Retinal pigment epithelial cell (primary cell): ENCODE data around the gene LSR.

ENCODE experiments used
- DNase-seq: peaks from one replicate; pipeline ENCODE4 v3.0.0-alpha.2; 2010; ENCODE audit warnings: low read depth
- H3K4me3 ChIP-seq: 2 replicates; pipeline ENCODE4 v1.5.1; 2011; ENCODE audit warnings: mild to moderate bottlenecking, low read length, control low read depth, moderate library complexity
- TF ChIP-seq, protein P1 (sequence below): conservative IDR thresholded peaks from 2 replicates; pipeline ENCODE4 v1.5.1; 2011; ENCODE audit warnings: low read depth, low read length, control low read depth, inconsistent platforms

LSR gene

DNA sequence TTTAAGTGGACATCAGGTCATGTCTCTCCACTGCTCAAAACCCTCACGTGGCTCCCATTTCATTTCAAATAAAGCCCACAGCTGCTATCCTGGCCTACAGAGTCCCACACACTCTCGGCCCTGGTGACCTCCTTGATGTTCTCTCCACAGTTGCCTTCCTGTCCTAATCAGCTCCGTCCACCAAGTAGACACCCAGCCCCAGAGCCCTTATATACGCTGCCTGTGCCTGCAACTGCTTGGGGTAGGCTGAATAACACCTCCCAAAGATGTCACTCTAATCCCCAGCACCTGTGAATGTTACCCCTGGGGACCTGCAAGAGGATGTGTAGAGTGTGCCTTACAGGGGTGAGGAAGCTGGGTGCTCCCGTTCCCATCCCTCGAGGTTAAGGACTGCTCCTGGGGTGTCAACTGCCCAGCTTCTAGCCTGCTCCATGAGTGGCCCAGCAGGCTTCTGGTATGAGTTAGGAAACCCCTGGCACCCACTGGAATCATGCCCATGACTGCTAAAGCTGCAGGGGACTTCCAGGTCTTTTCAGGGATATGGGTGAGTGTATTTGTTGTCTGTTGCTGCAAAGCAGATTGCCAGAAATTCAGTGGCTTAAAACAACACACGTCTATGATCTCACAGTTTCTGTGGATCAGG, 26.3 kb upstream of the LSR start:
- DNase-seq, result no peak
- H3K4me3 ChIP-seq, result no peak overlapping the region
- TF ChIP-seq, protein P1, sequence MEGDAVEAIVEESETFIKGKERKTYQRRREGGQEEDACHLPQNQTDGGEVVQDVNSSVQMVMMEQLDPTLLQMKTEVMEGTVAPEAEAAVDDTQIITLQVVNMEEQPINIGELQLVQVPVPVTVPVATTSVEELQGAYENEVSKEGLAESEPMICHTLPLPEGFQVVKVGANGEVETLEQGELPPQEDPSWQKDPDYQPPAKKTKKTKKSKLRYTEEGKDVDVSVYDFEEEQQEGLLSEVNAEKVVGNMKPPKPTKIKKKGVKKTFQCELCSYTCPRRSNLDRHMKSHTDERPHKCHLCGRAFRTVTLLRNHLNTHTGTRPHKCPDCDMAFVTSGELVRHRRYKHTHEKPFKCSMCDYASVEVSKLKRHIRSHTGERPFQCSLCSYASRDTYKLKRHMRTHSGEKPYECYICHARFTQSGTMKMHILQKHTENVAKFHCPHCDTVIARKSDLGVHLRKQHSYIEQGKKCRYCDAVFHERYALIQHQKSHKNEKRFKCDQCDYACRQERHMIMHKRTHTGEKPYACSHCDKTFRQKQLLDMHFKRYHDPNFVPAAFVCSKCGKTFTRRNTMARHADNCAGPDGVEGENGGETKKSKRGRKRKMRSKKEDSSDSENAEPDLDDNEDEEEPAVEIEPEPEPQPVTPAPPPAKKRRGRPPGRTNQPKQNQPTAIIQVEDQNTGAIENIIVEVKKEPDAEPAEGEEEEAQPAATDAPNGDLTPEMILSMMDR, result no peak

DNA sequence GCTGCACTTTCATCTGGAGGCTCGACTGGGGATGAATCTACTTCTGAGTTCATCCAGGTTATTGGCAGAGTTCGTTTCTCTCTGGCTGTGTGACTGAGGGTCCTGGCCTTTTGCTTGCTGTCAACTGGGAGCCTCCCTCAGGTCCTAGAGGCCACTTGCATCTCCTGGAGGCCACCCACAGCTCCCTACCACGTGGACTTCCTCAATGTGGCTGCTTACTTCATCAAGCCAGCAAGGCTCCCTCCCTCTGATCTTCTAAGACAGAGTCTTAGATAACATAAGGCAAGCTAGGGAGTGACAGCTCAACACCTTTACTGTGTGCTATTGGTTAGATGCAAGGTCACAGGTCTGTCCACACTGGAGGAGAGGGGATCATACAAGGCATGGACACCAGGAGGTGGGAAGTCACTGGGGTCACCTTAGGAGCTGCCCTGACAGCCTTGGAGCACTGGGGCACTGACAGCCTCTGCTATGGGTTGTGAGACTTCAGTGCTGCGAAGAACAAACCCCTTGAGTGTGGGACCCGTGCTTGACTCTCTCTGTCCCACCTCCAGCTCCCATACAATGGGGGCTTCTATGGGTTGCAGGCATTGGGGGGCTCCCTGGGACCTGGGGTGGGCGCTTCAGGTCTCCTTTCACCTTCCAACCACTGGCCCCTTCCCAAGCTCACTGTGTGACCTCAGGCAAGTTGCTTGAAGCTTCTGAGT, 25.6 kb upstream of the LSR start:
- no peak overlapping the region for H3K4me3 ChIP-seq
- TF ChIP-seq, protein P1, result no peak
- no peak for DNase-seq

DNA sequence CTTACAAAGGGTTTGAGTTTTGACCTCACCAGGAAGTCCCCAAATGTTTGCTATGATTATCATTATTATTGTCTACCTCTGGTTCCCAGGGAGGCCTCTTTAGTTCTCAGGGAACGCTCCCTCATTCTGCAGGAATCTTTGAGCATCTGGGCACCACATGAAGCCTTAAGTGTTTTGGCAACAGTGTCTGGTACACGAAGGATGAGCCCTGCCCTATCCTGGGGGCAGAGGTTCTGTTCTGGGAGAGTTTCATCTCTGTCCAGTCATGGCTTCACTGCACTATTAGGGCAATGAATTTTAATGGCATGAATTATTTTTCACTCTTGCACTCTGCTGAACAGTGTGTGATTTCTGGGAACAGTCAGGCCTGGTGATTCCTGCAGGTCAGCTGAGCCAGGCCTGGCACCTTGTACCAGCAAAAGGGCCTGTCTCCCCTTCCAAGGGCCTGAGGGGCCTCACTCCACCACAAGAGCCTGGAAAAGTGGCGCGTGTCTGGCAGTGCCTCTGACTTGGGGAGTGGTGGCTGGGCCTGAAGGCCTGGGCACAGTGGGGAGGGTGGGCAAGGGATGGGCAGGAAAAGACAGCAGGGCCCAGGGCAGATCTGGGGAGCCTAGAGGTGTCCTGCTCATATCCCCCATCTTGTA, 24.8 kb upstream of the LSR start:
- H3K4me3 ChIP-seq, result no peak overlapping the region
- TF ChIP-seq, protein P1, result no peak
- DNase-seq, result no peak

DNA sequence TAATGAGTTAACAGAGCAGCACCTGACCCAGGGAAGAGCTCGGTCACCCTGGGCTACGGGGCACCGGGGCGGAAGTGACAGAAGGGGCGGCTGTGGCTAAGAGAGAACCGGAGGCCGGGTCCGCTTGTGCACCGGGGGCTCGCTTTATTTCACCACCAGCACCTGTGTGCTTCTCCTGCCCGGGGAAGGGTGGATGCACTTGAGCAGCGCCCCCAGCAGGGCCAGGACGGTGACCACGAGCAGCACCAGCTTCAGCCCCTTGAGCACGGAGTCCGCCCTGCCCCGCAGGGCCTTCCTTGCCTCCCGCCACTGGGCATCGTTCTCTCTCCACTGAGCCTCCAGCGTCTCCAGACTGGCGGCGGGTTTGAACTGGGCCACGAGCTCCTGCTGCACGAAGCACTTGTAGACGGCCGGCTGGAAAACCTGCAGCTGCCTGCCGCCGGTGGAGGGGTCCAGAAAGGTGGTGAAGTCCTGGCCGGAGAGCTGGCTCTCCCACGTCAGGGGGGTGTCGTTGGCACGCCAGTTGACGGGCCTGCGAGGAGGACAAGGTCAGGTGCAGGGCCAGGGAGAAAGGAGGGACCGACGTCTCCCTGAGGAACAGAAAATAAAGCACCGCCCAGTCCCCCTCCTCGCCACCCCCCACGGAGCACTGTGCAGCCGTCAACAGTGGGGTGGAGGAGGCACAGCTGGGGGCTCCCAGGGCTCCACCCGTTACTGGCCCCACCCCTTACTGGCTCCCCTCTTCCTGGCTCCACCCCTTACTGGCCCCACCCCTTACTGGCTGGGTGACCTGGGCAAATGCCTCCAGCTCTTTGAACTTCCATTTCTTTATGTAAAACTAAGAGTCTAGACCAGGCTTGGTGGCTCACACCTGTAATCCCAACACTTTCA, 23.9 kb upstream of the LSR start:
- H3K4me3 ChIP-seq, result no peak overlapping the region
- TF ChIP-seq, protein P1, result peak; percentile 8
- no peak for DNase-seq

DNA sequence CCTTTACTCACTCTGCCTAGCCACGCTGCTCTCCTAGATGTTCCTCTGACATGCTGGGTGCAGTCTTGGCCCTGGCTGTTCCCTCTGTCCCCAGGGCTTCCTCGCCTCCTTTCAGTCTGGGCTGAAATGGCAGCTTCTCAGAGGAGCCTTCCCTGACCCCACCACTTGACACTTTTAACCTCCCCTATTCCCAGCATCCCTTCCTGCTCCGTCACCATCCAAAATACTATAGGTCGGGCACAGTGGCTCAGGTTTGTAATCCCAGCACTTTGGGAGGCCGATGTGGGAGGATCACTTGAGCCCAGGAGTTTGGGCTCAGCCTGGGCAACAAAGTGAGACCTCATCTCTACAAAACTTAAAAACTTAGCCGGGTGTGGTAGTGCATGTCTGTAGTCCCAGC, 22.9 kb upstream of the LSR start:
- DNase-seq, result no peak
- TF ChIP-seq, protein P1, result no peak

DNA sequence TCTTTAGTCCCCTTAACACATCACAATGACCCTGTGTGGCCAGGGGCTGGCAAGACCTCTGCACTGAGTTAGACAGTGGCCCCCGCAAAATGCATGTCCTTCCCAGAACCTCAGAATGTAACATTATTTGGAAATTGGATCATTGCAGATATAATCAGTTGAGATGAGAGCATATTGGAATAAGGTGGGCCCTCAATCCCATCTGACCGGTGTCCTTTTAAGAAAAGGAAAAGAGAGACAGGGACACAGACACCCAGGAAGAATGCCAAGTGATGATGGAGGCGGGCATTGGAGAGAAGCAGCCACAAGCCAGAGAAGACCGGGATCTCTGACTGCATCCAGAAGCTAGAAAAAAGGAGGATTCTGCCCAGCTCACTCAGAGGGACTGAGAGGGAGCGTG, 22.1 kb upstream of the LSR start:
- no peak overlapping the region for H3K4me3 ChIP-seq
- TF ChIP-seq, protein P1, result no peak
- no peak for DNase-seq

More for the DNA sequence above, 22.9 kb upstream of the LSR start:
- H3K4me3 ChIP-seq, result no peak overlapping the region
